ENCODE results near the gene SERTAD2.

- TF ChIP-seq CTCF (IDR thresholded peaks at IDR 0.05) (no peak), POLR2A (IDR thresholded peaks at IDR 0.05) (no peak)
These were observed 25.6 kb downstream of the SERTAD2 start for GRCh38 chr2:64627860-64628841.
